Measurements from ENCODE around the gene ADPRHL1. TPM values are rescaled to one million over a fixed set of nuclear protein-coding genes. Genes with fewer than 3 reads are reported as not detected.

Gene ADPRHL1
- polyA plus RNA-seq, 1 donor from 2014 or later: 0.19 TPM

Other genes with a start within 250 kb of the ADPRHL1 start
- gene PCID2, start 244.8 kb downstream of the ADPRHL1 start, polyA plus RNA-seq: 46.0 TPM
- gene CUL4A, start 243.9 kb downstream of the ADPRHL1 start, polyA plus RNA-seq: 42.6 TPM
- gene LAMP1, start 156.2 kb downstream of the ADPRHL1 start, polyA plus RNA-seq: 21.7 TPM
- gene GRTP1, start 89.4 kb downstream of the ADPRHL1 start, polyA plus RNA-seq: not detected
- 10.2 TPM for gene DCUN1D2, start 37.2 kb upstream of the ADPRHL1 start, polyA plus RNA-seq
- gene TFDP1, start 131.3 kb upstream of the ADPRHL1 start, polyA plus RNA-seq: 66.9 TPM
- gene ATP4B, start 204.7 kb upstream of the ADPRHL1 start, polyA plus RNA-seq: not detected
- not detected for gene GRK1, start 213.7 kb upstream of the ADPRHL1 start, polyA plus RNA-seq

Data from IgD-negative memory B cell (primary cell).